ENCODE data around the gene GATD1.

Gene GATD1

DNA sequence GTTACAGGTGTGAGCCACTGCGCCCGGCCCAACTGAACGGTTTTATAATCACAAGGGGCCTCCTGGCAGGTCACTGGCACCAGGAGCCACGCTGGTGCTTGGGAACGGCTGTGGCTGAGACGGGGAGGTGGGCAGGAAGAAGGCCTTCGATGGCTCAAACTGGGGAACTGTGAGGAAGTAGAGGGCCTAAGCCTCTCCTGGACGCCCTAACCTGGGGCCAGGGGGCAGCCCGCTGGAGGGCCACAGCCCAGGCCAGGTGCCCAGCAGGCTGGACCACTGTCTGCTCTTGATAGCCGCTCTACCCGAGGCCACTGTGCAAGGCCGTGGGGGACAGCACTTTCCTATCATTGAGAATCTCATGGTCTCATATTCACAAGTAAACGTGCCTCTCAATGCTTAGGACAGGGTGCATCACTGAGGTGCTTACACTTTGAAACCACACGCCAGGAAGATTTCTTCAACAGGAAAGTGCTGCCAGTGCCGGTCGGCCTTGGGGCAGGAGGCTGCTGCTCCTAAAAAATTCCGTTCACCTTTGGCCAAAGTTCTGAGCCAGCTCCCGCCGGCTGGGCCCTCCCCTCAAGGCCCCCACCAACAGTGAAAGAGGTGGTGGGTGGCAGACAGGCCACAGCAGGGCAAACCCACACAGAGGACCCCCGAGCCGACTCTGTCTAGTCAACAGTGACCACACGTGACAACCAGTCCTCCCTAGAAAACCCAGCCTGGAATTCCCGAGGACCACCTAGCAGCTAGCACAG, 7.2 kb downstream of the GATD1 start:
- Histone ChIP-seq H4K12ac (ENCODE audit: low read depth, low read length) (no peak overlapping the region), H3K4ac (ENCODE audit: low read depth, low read length) (no peak overlapping the region), H3K4me3 (ENCODE audit: low read depth, low read length) (no peak overlapping the region), H3K18ac (ENCODE audit: low read length) (no peak overlapping the region), H3K9me3 (ENCODE audit: insufficient read depth, low read depth, low read length) (peaks cover 2% of the 10 kb centered on the region), H3K36me3 (ENCODE audit: control insufficient read depth in 1 of 2, insufficient read depth in 2 of 2, low read length in 2 of 2) (peaks cover 65 to 66% of the 10 kb centered on the region in 2 experiments), H3K9ac (ENCODE audit: low read length) (no peak overlapping the region), H3K23ac (ENCODE audit: low read length) (no peak overlapping the region), H3K79me1 (ENCODE audit: low read length) (no peaks in the 10 kb centered on the region), H2AFZ (ENCODE audit: insufficient read depth, low read length, poor library complexity) (no peak overlapping the region), H2BK12ac (ENCODE audit: low read length) (no peak overlapping the region), H3K27ac (ENCODE audit: low read depth, low read length) (no peak overlapping the region), H3K79me2 (ENCODE audit: control insufficient read depth, insufficient read depth, low read length, poor library complexity) (peaks cover 2% of the 10 kb centered on the region), H2BK120ac (ENCODE audit: insufficient read depth, low read length, poor library complexity) (no peak overlapping the region), H3K14ac (ENCODE audit: low read length) (no peak overlapping the region), H4K8ac (ENCODE audit: low read depth, low read length) (no peak overlapping the region), H3K27me3 (ENCODE audit: insufficient read depth, low read length) (no peaks in the 10 kb centered on the region), H3K4me1 (ENCODE audit: control insufficient read depth in 1 of 2, insufficient read depth in 2 of 2, low read length in 2 of 2) (peaks cover 1 to 16% of the 10 kb centered on the region in 2 experiments), H2AK5ac (ENCODE audit: low read length) (no peak overlapping the region), H2BK5ac (ENCODE audit: low read depth, low read length, poor library complexity) (no peak overlapping the region), H3K4me2 (ENCODE audit: low read length) (no peak overlapping the region), H4K91ac (ENCODE audit: low read depth, low read length) (no peak overlapping the region)
- DNase-seq, result no peak
- no CpG with 5 or more reads among the region's 23 CpGs for WGBS (ENCODE audit: extremely low coverage, insufficient coverage, insufficient read length)

- no peaks in the 10 kb centered on the region for H3K79me1 ChIP-seq (ENCODE audit: low read length)
- no peak overlapping the region for H3K4ac ChIP-seq (ENCODE audit: low read depth, low read length)
- DNase-seq, result no peak
- H4K12ac ChIP-seq (ENCODE audit: low read depth, low read length), result no peak overlapping the region
- H3K18ac ChIP-seq (ENCODE audit: low read length), result no peak overlapping the region
- H2BK120ac ChIP-seq (ENCODE audit: insufficient read depth, low read length, poor library complexity), result no peak overlapping the region
- H3K23ac ChIP-seq (ENCODE audit: low read length), result no peak overlapping the region
- no peak overlapping the region for H2BK12ac ChIP-seq (ENCODE audit: low read length)
- no peak overlapping the region for H3K9ac ChIP-seq (ENCODE audit: low read length)
- no CpG with 5 or more reads among the region's 11 CpGs for WGBS (ENCODE audit: extremely low coverage, insufficient coverage, insufficient read length)
- no peak overlapping the region for H2AK5ac ChIP-seq (ENCODE audit: low read length)
- no peak overlapping the region for H2AFZ ChIP-seq (ENCODE audit: insufficient read depth, low read length, poor library complexity)
- H3K4me1 ChIP-seq (ENCODE audit: control insufficient read depth in 1 of 2, insufficient read depth in 2 of 2, low read length in 2 of 2), result peaks cover 0 to 4% of the 10 kb centered on the region in 2 experiments
- H4K8ac ChIP-seq (ENCODE audit: low read depth, low read length), result no peak overlapping the region
- H3K14ac ChIP-seq (ENCODE audit: low read length), result no peak overlapping the region
- no peaks in the 10 kb centered on the region for H3K27me3 ChIP-seq (ENCODE audit: insufficient read depth, low read length)
- H3K79me2 ChIP-seq (ENCODE audit: control insufficient read depth, insufficient read depth, low read length, poor library complexity), result no peaks in the 10 kb centered on the region
- H3K4me2 ChIP-seq (ENCODE audit: low read length), result no peak overlapping the region
- no peak overlapping the region for H2BK5ac ChIP-seq (ENCODE audit: low read depth, low read length, poor library complexity)
- H3K27ac ChIP-seq (ENCODE audit: low read depth, low read length), result no peak overlapping the region
- H3K36me3 ChIP-seq (ENCODE audit: control insufficient read depth in 1 of 2, insufficient read depth in 2 of 2, low read length in 2 of 2), result peaks cover 71 to 73% of the 10 kb centered on the region in 2 experiments
- peaks cover 2% of the 10 kb centered on the region for H3K9me3 ChIP-seq (ENCODE audit: insufficient read depth, low read depth, low read length)
- H3K4me3 ChIP-seq (ENCODE audit: low read depth, low read length), result no peak overlapping the region
- no peak overlapping the region for H4K91ac ChIP-seq (ENCODE audit: low read depth, low read length)
Measured at GRCh38 chr11:767238-767637, 10.0 kb downstream of the GATD1 start.

- Histone ChIP-seq H2AK5ac (ENCODE audit: low read length) (no peak overlapping the region), H3K23ac (ENCODE audit: low read length) (no peak overlapping the region), H3K79me1 (ENCODE audit: low read length) (no peaks in the 10 kb centered on the region), H4K12ac (ENCODE audit: low read depth, low read length) (no peak overlapping the region), H2BK12ac (ENCODE audit: low read length) (no peak overlapping the region), H3K14ac (ENCODE audit: low read length) (no peak overlapping the region), H4K91ac (ENCODE audit: low read depth, low read length) (no peak overlapping the region), H2AFZ (ENCODE audit: insufficient read depth, low read length, poor library complexity) (no peak overlapping the region), H3K18ac (ENCODE audit: low read length) (no peak overlapping the region), H3K4me1 (ENCODE audit: control insufficient read depth in 1 of 2, insufficient read depth in 2 of 2, low read length in 2 of 2) (peaks cover 0 to 2% of the 10 kb centered on the region in 2 experiments), H3K9me3 (ENCODE audit: insufficient read depth, low read depth, low read length) (peaks cover 2% of the 10 kb centered on the region), H3K4me3 (ENCODE audit: low read depth, low read length) (no peak overlapping the region), H2BK120ac (ENCODE audit: insufficient read depth, low read length, poor library complexity) (no peak overlapping the region), H3K4ac (ENCODE audit: low read depth, low read length) (no peak overlapping the region), H3K79me2 (ENCODE audit: control insufficient read depth, insufficient read depth, low read length, poor library complexity) (no peaks in the 10 kb centered on the region), H3K27ac (ENCODE audit: low read depth, low read length) (no peak overlapping the region), H3K4me2 (ENCODE audit: low read length) (no peak overlapping the region), H3K27me3 (ENCODE audit: insufficient read depth, low read length) (no peaks in the 10 kb centered on the region), H3K36me3 (ENCODE audit: control insufficient read depth in 1 of 2, insufficient read depth in 2 of 2, low read length in 2 of 2) (peaks cover 68 to 72% of the 10 kb centered on the region in 2 experiments), H3K9ac (ENCODE audit: low read length) (no peak overlapping the region), H4K8ac (ENCODE audit: low read depth, low read length) (no peak overlapping the region), H2BK5ac (ENCODE audit: low read depth, low read length, poor library complexity) (no peak overlapping the region)
- WGBS (ENCODE audit: extremely low coverage, insufficient coverage, insufficient read length), result no CpG with 5 or more reads among the region's 2 CpGs
- DNase-seq, result no peak
Measured at GRCh38 chr11:766936-767210, 10.4 kb downstream of the GATD1 start.

DNA sequence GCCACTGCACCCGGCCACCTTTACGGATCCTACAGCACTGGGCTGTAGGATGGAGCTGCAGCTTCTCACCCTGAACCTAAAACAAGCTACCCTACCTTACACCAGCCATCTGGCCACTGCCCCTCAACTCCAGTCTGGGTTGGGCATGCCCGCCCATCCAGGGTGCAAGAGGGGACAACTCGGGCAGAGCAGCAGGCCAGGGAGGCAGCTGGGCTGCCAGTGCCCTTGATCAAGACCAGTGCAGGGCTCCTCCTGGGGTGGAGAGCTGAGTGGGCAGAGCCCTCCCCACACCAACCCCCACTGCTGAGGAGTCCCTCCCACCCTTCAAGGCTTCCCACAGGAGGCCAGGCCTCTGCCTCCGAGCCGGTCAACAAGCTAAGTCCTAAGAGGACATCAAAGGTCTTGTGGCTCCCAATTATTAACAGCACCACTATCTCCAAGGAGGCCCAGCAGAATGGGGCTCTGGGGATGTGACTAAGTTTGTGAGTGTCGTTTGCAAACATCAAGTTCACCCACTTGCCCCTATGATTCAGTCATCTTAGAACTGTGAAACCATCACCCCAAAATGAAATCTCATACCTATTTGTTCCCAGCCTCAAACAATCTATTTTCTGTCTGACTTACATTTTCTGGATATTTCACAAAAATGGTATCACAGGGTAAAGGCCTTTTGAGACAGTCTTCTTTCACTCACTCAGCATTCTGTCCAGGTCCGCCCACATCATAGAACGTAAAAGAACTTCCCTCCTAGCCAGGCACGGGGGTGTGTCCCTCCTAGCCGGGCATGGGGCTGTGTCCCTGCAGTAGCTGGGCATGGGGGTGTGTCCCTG, 11.0 kb downstream of the GATD1 start:
- Histone ChIP-seq H3K18ac (ENCODE audit: low read length) (no peak overlapping the region), H4K91ac (ENCODE audit: low read depth, low read length) (no peak overlapping the region), H2BK12ac (ENCODE audit: low read length) (no peak overlapping the region), H2BK120ac (ENCODE audit: insufficient read depth, low read length, poor library complexity) (no peak overlapping the region), H3K79me1 (ENCODE audit: low read length) (no peaks in the 10 kb centered on the region), H3K9me3 (ENCODE audit: insufficient read depth, low read depth, low read length) (peaks cover 2% of the 10 kb centered on the region), H3K36me3 (ENCODE audit: control insufficient read depth in 1 of 2, insufficient read depth in 2 of 2, low read length in 2 of 2) (peaks cover 66 to 71% of the 10 kb centered on the region in 2 experiments), H3K79me2 (ENCODE audit: control insufficient read depth, insufficient read depth, low read length, poor library complexity) (no peaks in the 10 kb centered on the region), H3K4me3 (ENCODE audit: low read depth, low read length) (no peak overlapping the region), H3K4ac (ENCODE audit: low read depth, low read length) (no peak overlapping the region), H3K27me3 (ENCODE audit: insufficient read depth, low read length) (no peaks in the 10 kb centered on the region), H2AK5ac (ENCODE audit: low read length) (no peak overlapping the region), H3K9ac (ENCODE audit: low read length) (no peak overlapping the region), H3K14ac (ENCODE audit: low read length) (no peak overlapping the region), H4K8ac (ENCODE audit: low read depth, low read length) (no peak overlapping the region), H4K12ac (ENCODE audit: low read depth, low read length) (no peak overlapping the region), H2BK5ac (ENCODE audit: low read depth, low read length, poor library complexity) (no peak overlapping the region), H3K23ac (ENCODE audit: low read length) (no peak overlapping the region), H2AFZ (ENCODE audit: insufficient read depth, low read length, poor library complexity) (no peak overlapping the region), H3K4me2 (ENCODE audit: low read length) (no peak overlapping the region), H3K27ac (ENCODE audit: low read depth, low read length) (no peak overlapping the region), H3K4me1 (ENCODE audit: control insufficient read depth in 1 of 2, insufficient read depth in 2 of 2, low read length in 2 of 2) (no peaks in the 10 kb centered on the region)
- no peak for DNase-seq
- no CpG with 5 or more reads among the region's 11 CpGs for WGBS (ENCODE audit: extremely low coverage, insufficient coverage, insufficient read length)
